ENCODE results near the gene CLN6. TPM values are rescaled to one million over a fixed set of nuclear protein-coding genes. Genes with fewer than 3 reads are reported as not detected.

CLN6 gene
- total and polyA plus RNA-seq, 9 of the 15 experiments (the other 6 are each of a cell fraction or from before 2014, with no cell fraction given): 0.71 to 53.3 (median 39.3) TPM

GRCh38 chr15:68261241-68261640 lies 31.7 kb upstream of the CLN6 start (continued):
- TF ChIP-seq, protein P1, sequence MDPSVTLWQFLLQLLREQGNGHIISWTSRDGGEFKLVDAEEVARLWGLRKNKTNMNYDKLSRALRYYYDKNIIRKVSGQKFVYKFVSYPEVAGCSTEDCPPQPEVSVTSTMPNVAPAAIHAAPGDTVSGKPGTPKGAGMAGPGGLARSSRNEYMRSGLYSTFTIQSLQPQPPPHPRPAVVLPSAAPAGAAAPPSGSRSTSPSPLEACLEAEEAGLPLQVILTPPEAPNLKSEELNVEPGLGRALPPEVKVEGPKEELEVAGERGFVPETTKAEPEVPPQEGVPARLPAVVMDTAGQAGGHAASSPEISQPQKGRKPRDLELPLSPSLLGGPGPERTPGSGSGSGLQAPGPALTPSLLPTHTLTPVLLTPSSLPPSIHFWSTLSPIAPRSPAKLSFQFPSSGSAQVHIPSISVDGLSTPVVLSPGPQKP (CRISPR knock-in tag; IDR thresholded peaks at IDR 0.05): no peak
- TF ChIP-seq ZNF77 (CRISPR knock-in tag; IDR thresholded peaks at IDR 0.05): no peak

- no peaks in the 10 kb centered on the region; the same call in 1 of the 2 replicates for H3K9me3 ChIP-seq (replicated peaks; ENCODE audit: control insufficient read depth, insufficient read depth, low read depth, low read length)
- ChIA-PET POLR2A (interaction anchor here (0.7 to 1.5 kb wide), 3 partner anchors 18 to 289 kb away, joined by 3 to 6 read pairs (median 4); partner anchors contain the start of gene FEM1B), CTCF (ENCODE audit: low intra/inter-chr PET ratio) (no interaction called here)
- intact Hi-C loops (cut with micrococcal nuclease) (no loop called here), in situ Hi-C loops (cut with MboI) (no loop called here)
- no peaks in the 10 kb centered on the region for H3K36me3 ChIP-seq (ENCODE audit: control insufficient read depth, insufficient read depth, low read length)
- H3K79me2 ChIP-seq (ENCODE audit: control insufficient read depth, insufficient read depth, low read length): no peaks in the 10 kb centered on the region
- BruUV-seq (replicated peaks): no TSS peak
- TF ChIP-seq TBL1XR1 (IDR thresholded peaks at IDR 0.05; ENCODE audit: low read length in 2 of 2) (no peak), DPF2 (IDR thresholded peaks at IDR 0.05) (no peak)
- WGBS (ENCODE audit: insufficient coverage, low coverage, missing lambda C conversion rate): 0% methylated on average over 2 of the region's 2 CpGs
- H4K20me1 ChIP-seq (replicated peaks; ENCODE audit: control insufficient read depth, insufficient read depth, low read length): no peaks in the 10 kb centered on the region
- H3K4me3 ChIP-seq: no peak overlapping the region
- no peak for DNase-seq (ENCODE audit: extremely low read depth in 1 of 4, low spot score in 3 of 4)
- H3K4me1 ChIP-seq (replicated peaks in 1 of 2; ENCODE audit: control insufficient read depth in 2 of 2, insufficient read depth in 2 of 2, low read length in 2 of 2): peaks cover 0 to 6% of the 10 kb centered on the region in 2 experiments; a peak in 2 of 5 replicates
- no peak overlapping the region for H3K9ac ChIP-seq (ENCODE audit: insufficient read depth in 1 of 2, low read depth in 2 of 2, low read length in 2 of 2)
- no peak for FAIRE-seq
- no peak overlapping the region for H3K4me2 ChIP-seq (ENCODE audit: insufficient read depth, low read length)
- no peaks in the 10 kb centered on the region for H3K9me1 ChIP-seq (ENCODE audit: control insufficient read depth, insufficient read depth, low read length)
- H3K27me3 ChIP-seq (ENCODE audit: control insufficient read depth in 2 of 2, insufficient read depth in 2 of 2, low read length in 2 of 2): peaks cover 23 to 39% of the 10 kb centered on the region in 2 experiments
- no peak for ATAC-seq
- no peak overlapping the region for H2AFZ ChIP-seq (ENCODE audit: low read depth, low read length)
- H3K27ac ChIP-seq (ENCODE audit: extremely low read depth, low read depth, low read length): no peak overlapping the region
Measured at GRCh38 chr15:68259883-68260282, 30.4 kb upstream of the CLN6 start.
